A549 (cell line): ENCODE measurements around the gene APOBEC3G.

Source experiments
- EP300 ChIP-seq, 2 experiments: fragments of >200 bp; sonication (Bioruptor Twin); formaldehyde crosslinking; IDR thresholded peaks; 2 replicates in 1 of 2; 3 replicates in 1 of 2; pipeline ENCODE4 v1.6.1; 2016 to 2017
- JUNB ChIP-seq: fragments of >200 bp; sonication (Bioruptor Twin); formaldehyde crosslinking; IDR thresholded peaks from 2 replicates; pipeline ENCODE4 v1.6.1; 2016
- REST ChIP-seq: fragments of 200-600 bp; sonication (generic); IDR thresholded peaks from 2 replicates; pipeline ENCODE4 v1.6.1; 2016; ENCODE audit warnings: antibody characterized with exemption, mild to moderate bottlenecking, moderate library complexity
- RFX5 ChIP-seq: fragments of 450-650 bp; IDR thresholded peaks from 2 replicates; pipeline ENCODE4 v1.7.1; 2014; ENCODE audit warnings: antibody characterized with exemption, mild to moderate bottlenecking, moderate library complexity
- TF ChIP-seq, protein P1 (sequence below): fragments of >200 bp; sonication (Bioruptor Twin); formaldehyde crosslinking; IDR thresholded peaks from 3 replicates; pipeline ENCODE4 v1.5.1; 2016

GRCh38 chr22:39083212-39084165 is 6.4 kb downstream of the APOBEC3G start:
- TF ChIP-seq, protein P1, sequence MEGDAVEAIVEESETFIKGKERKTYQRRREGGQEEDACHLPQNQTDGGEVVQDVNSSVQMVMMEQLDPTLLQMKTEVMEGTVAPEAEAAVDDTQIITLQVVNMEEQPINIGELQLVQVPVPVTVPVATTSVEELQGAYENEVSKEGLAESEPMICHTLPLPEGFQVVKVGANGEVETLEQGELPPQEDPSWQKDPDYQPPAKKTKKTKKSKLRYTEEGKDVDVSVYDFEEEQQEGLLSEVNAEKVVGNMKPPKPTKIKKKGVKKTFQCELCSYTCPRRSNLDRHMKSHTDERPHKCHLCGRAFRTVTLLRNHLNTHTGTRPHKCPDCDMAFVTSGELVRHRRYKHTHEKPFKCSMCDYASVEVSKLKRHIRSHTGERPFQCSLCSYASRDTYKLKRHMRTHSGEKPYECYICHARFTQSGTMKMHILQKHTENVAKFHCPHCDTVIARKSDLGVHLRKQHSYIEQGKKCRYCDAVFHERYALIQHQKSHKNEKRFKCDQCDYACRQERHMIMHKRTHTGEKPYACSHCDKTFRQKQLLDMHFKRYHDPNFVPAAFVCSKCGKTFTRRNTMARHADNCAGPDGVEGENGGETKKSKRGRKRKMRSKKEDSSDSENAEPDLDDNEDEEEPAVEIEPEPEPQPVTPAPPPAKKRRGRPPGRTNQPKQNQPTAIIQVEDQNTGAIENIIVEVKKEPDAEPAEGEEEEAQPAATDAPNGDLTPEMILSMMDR = no peak
- no peak for TF ChIP-seq RFX5
- TF ChIP-seq JUNB = no peak
- TF ChIP-seq EP300 (IDR thresholded peaks at IDR 0.05) = no peak
- no peak for TF ChIP-seq REST
